Measurements from ENCODE around the gene ANO10.
"Not testable (repeated sequence)": the region's sequence is repeated elsewhere in the genome, so short reads cannot be mapped to it uniquely, and the experiment has no call there.

Gene ANO10

DNA sequence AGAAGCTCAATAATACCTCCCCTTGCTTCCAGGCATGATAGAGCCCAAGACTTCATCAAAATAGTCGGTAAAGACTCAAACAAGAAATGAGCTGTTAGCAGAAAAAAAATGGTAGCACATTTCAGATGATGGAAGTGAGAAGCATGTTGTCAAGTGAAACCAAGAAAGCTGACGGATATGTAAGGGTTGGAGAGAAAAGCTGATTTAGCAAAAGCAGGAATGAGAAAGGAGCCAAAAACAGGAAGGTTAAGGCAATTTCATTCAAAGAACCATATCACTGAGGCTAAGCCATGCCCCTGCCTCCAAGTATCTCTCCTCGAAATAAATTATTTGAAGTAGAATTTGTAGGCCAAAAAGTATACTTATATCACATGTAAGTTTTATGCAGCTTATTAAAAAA lies 88.8 kb downstream of the ANO10 start:
- no peak for DNase-seq
- in situ Hi-C loops (cut with HindIII; ENCODE audit: low pct_ligation_motif_present, low pct_unique_long_range_greater_than_20kb, low sequenced_read_pairs): no loop called here

- in situ Hi-C loops (cut with HindIII; ENCODE audit: low pct_ligation_motif_present, low pct_unique_long_range_greater_than_20kb, low sequenced_read_pairs): no loop called here
- peak; percentile 57 for DNase-seq
Measured at GRCh38 chr3:43531835-43532234, 90.0 kb downstream of the ANO10 start.

DNA sequence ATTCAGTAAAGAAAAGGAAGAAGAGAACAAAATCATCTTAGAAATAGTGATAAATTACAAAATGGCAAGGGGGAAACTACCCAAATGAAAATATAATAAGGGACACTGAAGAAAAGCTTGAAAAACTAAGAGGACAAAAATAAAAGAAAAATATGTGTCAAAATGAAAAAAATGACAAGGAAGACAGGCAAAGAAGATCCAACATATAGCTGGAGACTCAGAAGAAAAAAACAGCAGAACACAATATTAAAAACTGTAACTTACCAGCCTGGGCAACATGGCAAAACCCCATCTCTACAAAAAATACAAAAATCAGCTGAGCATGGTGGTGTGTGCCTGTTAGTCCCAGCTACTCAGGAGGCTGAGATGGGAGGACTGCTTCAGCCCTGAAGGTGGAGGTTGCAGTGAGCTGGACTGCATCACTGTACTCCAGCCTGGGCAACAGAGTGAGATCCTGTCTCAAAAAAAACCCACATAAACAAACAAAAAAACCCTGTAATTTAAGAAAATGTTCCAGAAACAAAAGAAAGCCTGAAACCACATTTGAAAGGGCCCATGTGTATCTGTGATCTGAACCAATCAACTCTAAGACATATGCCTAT lies 93.2 kb downstream of the ANO10 start:
- no peak for DNase-seq
- in situ Hi-C loops (cut with HindIII; ENCODE audit: low pct_ligation_motif_present, low pct_unique_long_range_greater_than_20kb, low sequenced_read_pairs): no loop called here

- DNase-seq: no peak
- in situ Hi-C loops (cut with HindIII; ENCODE audit: low pct_ligation_motif_present, low pct_unique_long_range_greater_than_20kb, low sequenced_read_pairs): no loop called here
Measured at GRCh38 chr3:43526956-43527355, 94.9 kb downstream of the ANO10 start.

- in situ Hi-C loops (cut with HindIII; ENCODE audit: low pct_ligation_motif_present, low pct_unique_long_range_greater_than_20kb, low sequenced_read_pairs): no loop called here
- DNase-seq: no peak
Measured at GRCh38 chr3:43525941-43526607, 95.7 kb downstream of the ANO10 start.

DNA sequence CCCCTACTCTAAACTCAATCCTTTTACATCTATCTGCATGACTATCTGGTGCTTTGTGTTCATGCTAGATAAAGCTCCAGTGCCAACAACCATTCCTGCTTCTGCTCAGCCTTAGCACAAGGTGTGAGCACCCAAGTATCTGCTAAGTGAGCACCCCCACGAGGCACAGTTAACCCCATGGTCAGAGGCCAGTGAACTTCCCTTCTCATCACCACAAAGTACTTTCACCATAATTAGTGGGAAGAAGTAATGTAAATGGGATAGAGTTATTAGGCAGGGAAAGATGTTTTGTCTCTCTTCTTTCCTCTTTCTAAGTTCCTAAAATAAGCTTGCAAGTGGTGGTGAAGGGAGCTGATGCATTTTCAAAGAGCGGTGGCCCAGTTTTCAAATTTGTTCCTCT lies 96.4 kb downstream of the ANO10 start:
- DNase-seq: no peak
- in situ Hi-C loops (cut with HindIII; ENCODE audit: low pct_ligation_motif_present, low pct_unique_long_range_greater_than_20kb, low sequenced_read_pairs): no loop called here

DNA sequence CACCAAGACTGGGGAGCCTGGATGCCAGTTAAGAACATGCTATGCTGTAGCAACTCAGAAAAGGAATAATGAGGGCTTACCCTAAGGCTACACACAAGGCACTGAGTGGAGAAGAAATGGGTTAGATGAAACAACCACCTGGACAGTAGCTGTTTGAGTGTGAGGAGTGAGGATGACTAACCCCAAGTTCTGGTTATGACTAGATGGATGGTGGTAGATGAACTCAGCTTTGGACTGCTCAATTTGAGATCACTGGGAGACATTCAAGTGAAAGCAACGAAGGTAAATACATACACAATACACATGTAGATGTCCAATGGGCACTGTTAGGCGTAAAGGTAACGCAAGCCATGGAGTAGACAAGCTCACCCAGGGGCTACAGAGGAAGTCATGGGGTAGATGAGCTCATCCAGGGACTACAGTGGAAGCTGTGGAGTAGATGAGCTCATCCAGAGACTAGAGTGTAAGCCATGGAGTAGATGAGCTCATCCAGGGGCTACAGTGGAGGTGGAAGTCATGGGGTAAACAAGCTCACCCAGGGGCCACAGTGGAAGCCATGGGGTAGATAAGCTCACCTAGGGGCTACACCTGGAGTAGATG lies 98.3 kb downstream of the ANO10 start:
- no peak for DNase-seq
- in situ Hi-C loops (cut with HindIII; ENCODE audit: low pct_ligation_motif_present, low pct_unique_long_range_greater_than_20kb, low sequenced_read_pairs): no loop called here

GRCh38 chr3:43522727-43523362 lies 99.0 kb downstream of the ANO10 start:
- in situ Hi-C loops (cut with HindIII; ENCODE audit: low pct_ligation_motif_present, low pct_unique_long_range_greater_than_20kb, low sequenced_read_pairs): no loop called here
- no peak for DNase-seq

DNA sequence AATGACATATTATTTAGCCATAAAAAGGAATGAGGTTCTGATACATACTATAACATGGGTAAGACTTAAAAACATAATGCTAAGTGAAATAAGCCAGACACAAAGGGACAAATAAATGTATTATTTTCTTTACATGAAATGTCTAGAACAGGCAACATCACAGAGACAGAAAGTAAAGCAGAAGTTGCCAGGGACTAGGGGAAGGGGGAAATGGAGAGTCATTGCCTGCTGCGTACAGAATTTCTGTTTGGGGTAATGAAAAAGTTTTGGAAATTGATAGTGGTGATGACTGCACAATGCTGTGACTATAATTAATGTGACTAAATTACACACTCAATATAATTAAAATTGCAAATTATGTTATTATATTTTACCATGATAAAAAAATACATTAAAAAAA lies 99.9 kb downstream of the ANO10 start:
- in situ Hi-C loops (cut with HindIII; ENCODE audit: low pct_ligation_motif_present, low pct_unique_long_range_greater_than_20kb, low sequenced_read_pairs): no loop called here

GRCh38 chr3:43518515-43518914 lies 103.3 kb downstream of the ANO10 start:
- in situ Hi-C loops (cut with HindIII; ENCODE audit: low pct_ligation_motif_present, low pct_unique_long_range_greater_than_20kb, low sequenced_read_pairs); DNase-seq: not testable (repeated sequence)

More for the DNA sequence above, 99.9 kb downstream of the ANO10 start:
- DNase-seq: no peak

DNA sequence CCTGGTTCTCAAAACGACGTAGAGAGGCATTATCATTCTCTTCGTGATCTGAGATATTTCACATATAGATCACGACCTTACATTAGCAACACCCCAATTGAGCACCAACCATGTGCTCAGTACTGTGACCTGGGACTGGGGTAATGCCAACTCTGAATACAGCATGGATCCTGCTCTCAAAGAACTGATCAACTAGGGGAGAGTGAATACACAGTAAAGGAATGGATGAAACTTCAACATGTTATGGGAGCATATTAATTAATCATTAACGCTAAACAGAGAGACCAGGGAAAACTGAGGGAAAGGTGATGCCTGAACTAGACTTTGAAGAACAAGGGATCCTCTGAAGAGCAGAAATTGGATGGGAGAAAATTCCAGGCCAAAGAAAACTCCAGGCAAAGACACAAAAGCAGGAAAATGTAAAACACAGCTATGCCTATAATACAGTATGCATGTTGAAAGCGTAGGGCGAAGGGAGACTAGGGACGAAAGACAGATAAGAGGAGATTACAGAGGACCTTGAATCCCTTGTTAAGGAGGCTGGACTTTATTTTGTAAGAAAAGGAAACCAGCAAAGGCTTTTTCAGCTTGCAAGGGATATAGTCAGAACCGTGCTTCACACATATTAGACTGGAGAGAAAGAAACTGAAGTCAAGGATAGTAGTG lies 105.7 kb downstream of the ANO10 start:
- in situ Hi-C loops (cut with HindIII; ENCODE audit: low pct_ligation_motif_present, low pct_unique_long_range_greater_than_20kb, low sequenced_read_pairs): no loop called here
- DNase-seq: no peak

- DNase-seq: no peak
- in situ Hi-C loops (cut with HindIII; ENCODE audit: low pct_ligation_motif_present, low pct_unique_long_range_greater_than_20kb, low sequenced_read_pairs): no loop called here
Measured at GRCh38 chr3:43515208-43515917, 106.4 kb downstream of the ANO10 start.

- DNase-seq: no peak
Measured at GRCh38 chr3:43512754-43513404, 108.9 kb downstream of the ANO10 start.

DNA sequence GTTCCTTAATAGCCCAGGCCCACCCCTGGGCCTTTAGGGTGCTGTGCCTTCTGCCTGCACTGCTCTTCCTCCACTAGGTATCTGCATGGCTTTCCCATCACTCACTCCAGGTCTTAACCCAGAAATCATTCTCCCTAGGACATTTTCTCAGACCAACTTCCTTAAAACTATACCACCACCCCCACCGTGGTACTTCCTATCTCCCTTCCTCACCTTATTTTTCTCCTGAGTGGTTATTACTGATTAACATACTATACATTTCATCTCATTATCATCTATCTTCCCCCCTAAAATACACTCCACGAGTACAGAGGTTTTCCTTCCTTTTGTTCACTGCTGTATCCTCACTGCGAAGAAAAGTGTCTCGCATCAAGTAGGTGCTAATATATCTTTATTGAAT lies 115.2 kb downstream of the ANO10 start:
- in situ Hi-C loops (cut with HindIII; ENCODE audit: low pct_ligation_motif_present, low pct_unique_long_range_greater_than_20kb, low sequenced_read_pairs): no loop called here
- DNase-seq: no peak

More at GRCh38 chr3:43512754-43513404, 108.9 kb downstream of the ANO10 start:
- in situ Hi-C loops (cut with HindIII; ENCODE audit: low pct_ligation_motif_present, low pct_unique_long_range_greater_than_20kb, low sequenced_read_pairs): no loop called here

- DNase-seq: no peak
- in situ Hi-C loops (cut with HindIII; ENCODE audit: low pct_ligation_motif_present, low pct_unique_long_range_greater_than_20kb, low sequenced_read_pairs): no loop called here
Measured at GRCh38 chr3:43505351-43505750, 116.5 kb downstream of the ANO10 start.

DNA sequence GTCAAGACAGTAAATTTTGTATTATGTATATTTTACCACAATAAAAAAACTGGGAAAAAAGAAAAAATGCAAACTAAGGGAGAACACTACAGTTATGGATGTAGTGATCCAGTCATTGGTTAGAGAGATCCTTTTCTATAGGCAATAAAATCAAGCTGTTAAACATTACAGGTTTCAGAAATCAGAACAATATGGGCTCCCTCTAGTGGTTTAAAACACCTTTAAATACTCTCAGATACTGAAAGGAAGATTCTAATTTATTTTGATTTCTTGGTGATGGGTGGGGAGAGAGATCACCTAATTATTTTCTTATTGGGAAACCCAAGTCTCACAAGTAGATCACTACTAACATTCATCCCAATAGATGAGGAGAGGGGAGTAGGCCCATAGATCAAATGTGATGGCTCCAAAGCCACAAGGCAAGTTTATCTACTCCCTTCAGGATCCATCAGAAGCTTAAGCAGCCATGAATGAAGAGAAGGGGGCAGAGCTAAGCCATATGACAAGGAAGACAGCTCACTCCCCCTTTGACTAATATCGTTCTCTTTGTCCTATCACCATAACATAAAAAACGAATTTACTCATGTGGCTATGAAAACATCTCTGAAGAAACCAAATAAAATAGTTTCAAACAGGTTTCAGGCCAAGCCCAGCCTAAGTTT lies 118.6 kb downstream of the ANO10 start:
- in situ Hi-C loops (cut with HindIII; ENCODE audit: low pct_ligation_motif_present, low pct_unique_long_range_greater_than_20kb, low sequenced_read_pairs): no loop called here
- DNase-seq: peak; percentile 43

DNA sequence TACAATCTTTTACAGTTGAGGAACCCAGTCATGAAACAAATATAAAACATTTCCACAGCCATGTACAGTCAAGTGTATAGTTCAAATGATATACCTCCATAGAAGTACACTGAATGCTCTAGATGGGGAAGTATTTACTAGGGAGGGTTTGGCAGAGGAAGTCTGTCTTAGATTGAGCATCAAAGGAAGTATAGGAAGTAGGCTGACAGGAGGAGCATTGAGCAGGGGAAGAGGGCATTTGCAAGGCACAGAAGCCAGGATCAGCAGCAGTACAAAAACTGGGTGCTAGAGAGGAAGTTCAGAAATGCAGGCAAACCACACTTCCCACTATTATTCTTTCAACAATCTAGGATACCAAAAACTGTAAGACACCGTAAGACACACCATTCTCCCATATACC lies 122.6 kb downstream of the ANO10 start:
- DNase-seq: no peak
- in situ Hi-C loops (cut with HindIII; ENCODE audit: low pct_ligation_motif_present, low pct_unique_long_range_greater_than_20kb, low sequenced_read_pairs): no loop called here

Measured in ACHN (cell line).